ENCODE data around the gene RIPK3.

DNA sequence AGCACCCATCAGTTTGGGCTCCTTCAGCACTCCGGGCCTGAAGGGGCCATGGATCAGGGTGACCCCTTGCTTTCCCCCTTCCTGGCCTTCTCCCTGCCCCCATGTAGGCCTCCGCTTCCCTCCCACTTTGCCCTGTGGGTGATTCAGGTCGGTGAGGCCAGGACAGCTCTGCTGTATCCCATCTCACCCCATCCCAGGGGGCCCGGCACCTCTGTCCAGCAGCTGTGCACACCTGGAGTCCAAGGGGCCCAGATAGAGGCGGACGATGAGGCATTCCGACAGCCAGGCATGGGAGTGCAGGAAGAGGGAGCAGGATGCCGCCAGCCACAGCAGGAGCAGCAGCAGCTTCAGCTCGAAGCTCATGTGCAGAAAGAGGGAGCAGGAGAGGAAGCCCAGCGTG lies 17.1 kb downstream of the RIPK3 start:
- no peak for TF ChIP-seq TAF1 (IDR thresholded peaks at IDR 0.05; ENCODE audit: borderline replicate concordance, insufficient read depth, low read length)
- no peak for TF ChIP-seq POLR2AphosphoS5 (IDR thresholded peaks at IDR 0.05; ENCODE audit: low read depth, low read length)
- TF ChIP-seq, protein P1, sequence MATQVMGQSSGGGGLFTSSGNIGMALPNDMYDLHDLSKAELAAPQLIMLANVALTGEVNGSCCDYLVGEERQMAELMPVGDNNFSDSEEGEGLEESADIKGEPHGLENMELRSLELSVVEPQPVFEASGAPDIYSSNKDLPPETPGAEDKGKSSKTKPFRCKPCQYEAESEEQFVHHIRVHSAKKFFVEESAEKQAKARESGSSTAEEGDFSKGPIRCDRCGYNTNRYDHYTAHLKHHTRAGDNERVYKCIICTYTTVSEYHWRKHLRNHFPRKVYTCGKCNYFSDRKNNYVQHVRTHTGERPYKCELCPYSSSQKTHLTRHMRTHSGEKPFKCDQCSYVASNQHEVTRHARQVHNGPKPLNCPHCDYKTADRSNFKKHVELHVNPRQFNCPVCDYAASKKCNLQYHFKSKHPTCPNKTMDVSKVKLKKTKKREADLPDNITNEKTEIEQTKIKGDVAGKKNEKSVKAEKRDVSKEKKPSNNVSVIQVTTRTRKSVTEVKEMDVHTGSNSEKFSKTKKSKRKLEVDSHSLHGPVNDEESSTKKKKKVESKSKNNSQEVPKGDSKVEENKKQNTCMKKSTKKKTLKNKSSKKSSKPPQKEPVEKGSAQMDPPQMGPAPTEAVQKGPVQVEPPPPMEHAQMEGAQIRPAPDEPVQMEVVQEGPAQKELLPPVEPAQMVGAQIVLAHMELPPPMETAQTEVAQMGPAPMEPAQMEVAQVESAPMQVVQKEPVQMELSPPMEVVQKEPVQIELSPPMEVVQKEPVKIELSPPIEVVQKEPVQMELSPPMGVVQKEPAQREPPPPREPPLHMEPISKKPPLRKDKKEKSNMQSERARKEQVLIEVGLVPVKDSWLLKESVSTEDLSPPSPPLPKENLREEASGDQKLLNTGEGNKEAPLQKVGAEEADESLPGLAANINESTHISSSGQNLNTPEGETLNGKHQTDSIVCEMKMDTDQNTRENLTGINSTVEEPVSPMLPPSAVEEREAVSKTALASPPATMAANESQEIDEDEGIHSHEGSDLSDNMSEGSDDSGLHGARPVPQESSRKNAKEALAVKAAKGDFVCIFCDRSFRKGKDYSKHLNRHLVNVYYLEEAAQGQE (IDR thresholded peaks at IDR 0.05; ENCODE audit: insufficient read depth in 1 of 2, low read depth in 2 of 2, low read length in 2 of 2), result no peak
